ENCODE results near the gene EXT2.

DNA sequence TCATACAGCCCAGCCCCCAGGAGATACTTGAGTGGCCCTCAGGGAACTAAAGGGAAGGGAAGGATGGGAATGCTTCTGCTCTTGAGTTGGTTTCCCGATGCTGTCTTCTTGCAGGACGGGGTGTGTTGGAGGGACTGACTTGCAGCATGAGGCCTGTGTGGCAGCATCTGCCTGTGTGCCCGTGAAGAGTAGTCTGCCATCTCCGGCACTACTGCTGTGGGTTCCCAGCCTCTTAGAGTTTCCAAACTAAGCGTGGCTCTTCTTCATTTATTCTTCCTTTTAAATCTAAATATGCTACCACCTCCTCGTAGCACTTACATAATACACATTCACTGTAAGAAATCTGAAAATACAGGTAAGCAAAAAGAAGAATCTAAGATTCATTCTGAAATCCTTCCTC lies 12.8 kb downstream of the EXT2 start:
- TF ChIP-seq, protein P1, sequence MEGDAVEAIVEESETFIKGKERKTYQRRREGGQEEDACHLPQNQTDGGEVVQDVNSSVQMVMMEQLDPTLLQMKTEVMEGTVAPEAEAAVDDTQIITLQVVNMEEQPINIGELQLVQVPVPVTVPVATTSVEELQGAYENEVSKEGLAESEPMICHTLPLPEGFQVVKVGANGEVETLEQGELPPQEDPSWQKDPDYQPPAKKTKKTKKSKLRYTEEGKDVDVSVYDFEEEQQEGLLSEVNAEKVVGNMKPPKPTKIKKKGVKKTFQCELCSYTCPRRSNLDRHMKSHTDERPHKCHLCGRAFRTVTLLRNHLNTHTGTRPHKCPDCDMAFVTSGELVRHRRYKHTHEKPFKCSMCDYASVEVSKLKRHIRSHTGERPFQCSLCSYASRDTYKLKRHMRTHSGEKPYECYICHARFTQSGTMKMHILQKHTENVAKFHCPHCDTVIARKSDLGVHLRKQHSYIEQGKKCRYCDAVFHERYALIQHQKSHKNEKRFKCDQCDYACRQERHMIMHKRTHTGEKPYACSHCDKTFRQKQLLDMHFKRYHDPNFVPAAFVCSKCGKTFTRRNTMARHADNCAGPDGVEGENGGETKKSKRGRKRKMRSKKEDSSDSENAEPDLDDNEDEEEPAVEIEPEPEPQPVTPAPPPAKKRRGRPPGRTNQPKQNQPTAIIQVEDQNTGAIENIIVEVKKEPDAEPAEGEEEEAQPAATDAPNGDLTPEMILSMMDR (IDR thresholded peaks at IDR 0.05), result no peak
- no peak for TF ChIP-seq POLR2A (IDR thresholded peaks at IDR 0.05)

Data from testis (tissue), 2 donors.